H1 (cell line): ENCODE data around the gene KRT8. TPM values are rescaled to one million over a fixed set of nuclear protein-coding genes. Genes with fewer than 3 reads are reported as not detected.
A peak's percentile ranks its signal among the peaks of the same experiment; 100 is the strongest.

Experiments
- CTCF ChIA-PET: fragments of 300-600 bp; sonication (Branson Sonifier 250); formaldehyde crosslinking; loops from one replicate; lab custom pipeline; 2021; ENCODE audit not compliant: partially characterized antibody; lab: Charles Lee
- POLR2A ChIA-PET: fragments of 300-600 bp; sonication (Branson Sonifier 250); formaldehyde crosslinking; loops from one replicate; lab custom pipeline; 2021; ENCODE audit warnings: inconsistent platforms; ENCODE audit not compliant: partially characterized antibody; lab: Charles Lee
- DNase-seq, 2 experiments: peaks; one replicate each; pipeline versions ENCODE4 v3.0.0 to v3.0.0-alpha.2; 2010 to 2022; ENCODE audit warnings: low spot score in 2 of 2, low read depth in 1 of 2, mixed read lengths in 1 of 2
- FAIRE-seq: peaks from 2 replicates; lab custom pipeline; 2011; peaks lifted over from hg19 to GRCh38; lab: Jason Lieb, UNC
- H2AFZ ChIP-seq: 2 replicates; pipeline ENCODE4 v1.8.1; 2012; ENCODE audit warnings: low read length, inconsistent platforms
- H2AK5ac ChIP-seq: 2 replicates; pipeline ENCODE4 v1.6.1; 2013; ENCODE audit warnings: low read depth, low read length
- H2BK120ac ChIP-seq: replicated peaks from 2 replicates; pipeline ENCODE3; 2013; ENCODE audit warnings: low read depth, low read length, inconsistent platforms
- H2BK12ac ChIP-seq: 2 replicates; pipeline ENCODE4 v1.6.1; 2013; ENCODE audit warnings: low read depth, low read length
- H2BK15ac ChIP-seq: 2 replicates; pipeline ENCODE4 v1.6.1; 2013; ENCODE audit warnings: low read length
- H2BK20ac ChIP-seq: 2 replicates; pipeline ENCODE4 v1.6.1; 2013; ENCODE audit warnings: low read length
- H2BK5ac ChIP-seq: 2 replicates; pipeline ENCODE4 v1.6.1; 2013; ENCODE audit warnings: low read depth, low read length
- H3K14ac ChIP-seq: 2 replicates; pipeline ENCODE4 v1.6.1; 2013; ENCODE audit warnings: inconsistent platforms; ENCODE audit not compliant: insufficient read length
- H3K18ac ChIP-seq: 2 replicates; pipeline ENCODE4 v1.6.1; 2013; ENCODE audit warnings: low read length; ENCODE audit errors: extremely low read depth
- H3K23ac ChIP-seq: 2 replicates; pipeline ENCODE4 v1.6.1; 2013; ENCODE audit warnings: inconsistent platforms; ENCODE audit not compliant: insufficient read length
- H3K23me2 ChIP-seq: 2 replicates; pipeline ENCODE4 v1.6.1; 2013; ENCODE audit warnings: low read depth, low read length
- H3K27ac ChIP-seq: 2 replicates; pipeline ENCODE4 v1.6.1; 2011; ENCODE audit warnings: low read depth, low read length, inconsistent platforms
- H3K27me3 ChIP-seq, 4 experiments: replicated peaks in 1 of 4; 1 replicate in 1 of 4; 2 replicates in 3 of 4; pipeline versions ENCODE4 v1.6.1 to v1.8.1; 2011 to 2013; ENCODE audit warnings: low read length in 3 of 4, mild to moderate bottlenecking in 3 of 4, inconsistent platforms in 2 of 4, mixed read lengths in 2 of 4, moderate library complexity in 1 of 4; ENCODE audit not compliant: control insufficient read depth in 3 of 4, insufficient read depth in 3 of 4; ENCODE audit errors: extremely low read depth in 1 of 4
- H3K36me3 ChIP-seq, 4 experiments: 2 replicates each; pipeline versions ENCODE4 v1.6.1 to v1.8.1; 2011 to 2013; ENCODE audit warnings: mild to moderate bottlenecking in 4 of 4, low read length in 3 of 4, moderate library complexity in 2 of 4, control low read depth in 1 of 4, inconsistent platforms in 1 of 4; ENCODE audit not compliant: insufficient read depth in 4 of 4, control insufficient read depth in 2 of 4
- H3K4ac ChIP-seq: replicated peaks from 2 replicates; pipeline ENCODE3; 2013; ENCODE audit warnings: low read length, low read depth, mixed read lengths, inconsistent platforms; ENCODE audit not compliant: insufficient read length
- H3K4me1 ChIP-seq, 4 experiments: replicated peaks in 1 of 4; 1 replicate in 1 of 4; 2 replicates in 3 of 4; pipeline versions ENCODE4 v1.6.1 to v1.8.1; 2011 to 2013; ENCODE audit warnings: low read length in 3 of 4, inconsistent platforms in 2 of 4, mixed read lengths in 1 of 4; ENCODE audit not compliant: insufficient read depth in 4 of 4, control insufficient read depth in 3 of 4
- H3K4me2 ChIP-seq, 2 experiments: 2 replicates each; pipeline versions ENCODE4 v1.6.1 to v1.8.1; 2011 to 2013; ENCODE audit warnings: low read depth in 2 of 2, low read length in 2 of 2, control low read depth in 1 of 2, inconsistent platforms in 1 of 2, mild to moderate bottlenecking in 1 of 2; ENCODE audit not compliant: insufficient read depth in 1 of 2
- H3K4me3 ChIP-seq, 4 experiments: fragments of 200-600, 300-600 bp in 1 of 4; sonication (generic), shearing (Covaris generic), sonication (Bioruptor Twin) in 1 of 4; 2 replicates each; pipeline versions ENCODE4 v1.5.1 to v1.8.1; 2011 to 2016; ENCODE audit warnings: low read length in 4 of 4, low read depth in 3 of 4, control low read depth in 2 of 4, inconsistent platforms in 2 of 4, mild to moderate bottlenecking in 2 of 4, mixed read lengths in 1 of 4, moderate library complexity in 1 of 4; ENCODE audit not compliant: insufficient read depth in 2 of 4; ENCODE audit errors: extremely low read depth in 1 of 4
- H3K56ac ChIP-seq: replicated peaks from 2 replicates; pipeline ENCODE3; 2013; ENCODE audit warnings: low read depth, mild to moderate bottlenecking, mixed read lengths, low read length, inconsistent platforms; ENCODE audit not compliant: insufficient read length
- H3K79me1 ChIP-seq: 2 replicates; pipeline ENCODE4 v1.6.1; 2013; ENCODE audit warnings: low read depth, low read length, control low read depth
- H3K79me2 ChIP-seq, 2 experiments: 2 replicates each; pipeline versions ENCODE4 v1.6.1 to v1.8.1; 2012 to 2013; ENCODE audit warnings: low read length in 2 of 2, mild to moderate bottlenecking in 2 of 2, inconsistent platforms in 1 of 2; ENCODE audit not compliant: insufficient read depth in 2 of 2, control insufficient read depth in 1 of 2
- H3K9ac ChIP-seq, 4 experiments: replicated peaks in 1 of 4; 1 replicate in 1 of 4; 2 replicates in 3 of 4; pipeline versions ENCODE4 v1.6.1 to v1.8.1; 2011 to 2013; ENCODE audit warnings: low read depth in 3 of 4, low read length in 3 of 4, control low read depth in 2 of 4, mild to moderate bottlenecking in 2 of 4, moderate library complexity in 2 of 4, inconsistent platforms in 1 of 4; ENCODE audit errors: extremely low read depth in 1 of 4
- H3K9me3 ChIP-seq, 2 experiments: 2 replicates each; pipeline versions ENCODE4 v1.6.1 to v1.8.1; 2012 to 2013; ENCODE audit warnings: mild to moderate bottlenecking in 2 of 2, moderate library complexity in 2 of 2, control low read depth in 1 of 2, inconsistent platforms in 1 of 2, low read depth in 1 of 2, low read length in 1 of 2, mixed read lengths in 1 of 2; ENCODE audit not compliant: insufficient read depth in 2 of 2
- H4K20me1 ChIP-seq, 2 experiments: replicated peaks in 1 of 2; 2 replicates each; pipeline versions ENCODE3 to v1.8.1; 2011 to 2013; ENCODE audit warnings: inconsistent platforms in 2 of 2, low read length in 2 of 2, mild to moderate bottlenecking in 1 of 2; ENCODE audit not compliant: insufficient read depth in 2 of 2, control insufficient read depth in 1 of 2
- H4K5ac ChIP-seq: 2 replicates; pipeline ENCODE4 v1.6.1; 2013; ENCODE audit warnings: low read length, low read depth, mixed read lengths, inconsistent platforms; ENCODE audit not compliant: insufficient read length
- H4K8ac ChIP-seq: 2 replicates; pipeline ENCODE4 v1.8.0; 2013; ENCODE audit warnings: mild to moderate bottlenecking, moderate library complexity, low read length, inconsistent platforms; ENCODE audit not compliant: insufficient read depth; ENCODE audit errors: extremely low read depth
- H4K91ac ChIP-seq: replicated peaks from 2 replicates; pipeline ENCODE3; 2013; ENCODE audit warnings: low read length, mixed read lengths, inconsistent platforms; ENCODE audit not compliant: insufficient read length
- CEBPB ChIP-seq: IDR thresholded peaks from 2 replicates; pipeline ENCODE4 v1.6.1; 2012; ENCODE audit warnings: low read depth, low read length
- RBBP5 ChIP-seq: IDR thresholded peaks from 2 replicates; pipeline ENCODE4 v1.7.1; 2012; ENCODE audit warnings: low read depth, mild to moderate bottlenecking, inconsistent platforms, low read length, moderate library complexity, borderline replicate concordance
- SP1 ChIP-seq: IDR thresholded peaks from 2 replicates; pipeline ENCODE4 v1.6.1; 2011; ENCODE audit warnings: low read depth, low read length
- TCF12 ChIP-seq: IDR thresholded peaks from 2 replicates; pipeline ENCODE4 v1.6.1; 2011; ENCODE audit warnings: low read depth, mild to moderate bottlenecking, low read length
- TEAD4 ChIP-seq: IDR thresholded peaks from 2 replicates; pipeline ENCODE4 v1.6.1; 2012; ENCODE audit warnings: low read depth, low read length, inconsistent platforms, mixed read lengths
- YY1 ChIP-seq: IDR thresholded peaks from 2 replicates; pipeline ENCODE4 v1.6.1; 2011; ENCODE audit warnings: low read depth, mild to moderate bottlenecking, low read length
- WGBS, 2 experiments: shearing (Covaris generic) in 1 of 2; methylation state at CpG; one replicate each; pipeline versions ENCODE4 v1.1.6 to v1.1.7; 2013 to 2015; ENCODE audit warnings: low lambda C conversion rate in 2 of 2, mixed read lengths in 2 of 2, inconsistent platforms in 1 of 2, low coverage in 1 of 2, missing lambda C conversion rate in 1 of 2; ENCODE audit not compliant: insufficient replicate concordance in 2 of 2, insufficient coverage in 1 of 2, insufficient read length in 1 of 2; ENCODE audit errors: extremely low coverage in 1 of 2, missing lambda C conversion rate in 1 of 2; 5-methylcytosine and 5-hydroxymethylcytosine counted together
- polyA plus RNA-seq, 7 experiments: library from polyadenylated mRNA; depleted of rRNA in 3 of 7; stranded (reverse) in 5 of 7; unstranded in 2 of 7; fragments of >200 nt in 5 of 7; fragments of 200-250 nt in 2 of 7; gene quantifications; 1 replicate in 5 of 7; 2 replicates in 1 of 7; 4 replicates in 1 of 7; pipeline versions ENCODE4 v1.2.1 to v1.2.3, GENCODE V29; 2011 to 2013; ENCODE audit warnings: missing spikeins in 2 of 7, mixed read lengths in 2 of 7
- total RNA-seq: library from RNA; stranded (reverse); fragmentation: NEBNext Ultra II Directional; extraction: Animal tissue kit (Norgen Biotek cat#: 25700); gene quantifications from 2 replicates; pipeline ENCODE4 v1.2.1, GENCODE V29; 2021
- TF ChIP-seq, protein P1 (sequence below), 3 experiments: IDR thresholded peaks; 1 replicate in 2 of 3; 2 replicates in 1 of 3; pipeline versions ENCODE4 v1.5.1 to v1.6.1; 2011; ENCODE audit warnings: low read length in 3 of 3, mild to moderate bottlenecking in 3 of 3, inconsistent platforms in 2 of 3, low read depth in 1 of 3, moderate library complexity in 1 of 3; ENCODE audit not compliant: insufficient read depth in 1 of 3; ENCODE audit errors: control extremely low read depth in 1 of 3
- TF ChIP-seq, protein P2 (sequence below): IDR thresholded peaks from 2 replicates; pipeline ENCODE4 v1.6.1; 2012; ENCODE audit warnings: inconsistent platforms

KRT8 gene
- total and polyA plus RNA-seq, 2 of the 8 experiments (the other 6 are each of a cell fraction or from before 2014, with no cell fraction given): 280 to 290 TPM

DNA sequence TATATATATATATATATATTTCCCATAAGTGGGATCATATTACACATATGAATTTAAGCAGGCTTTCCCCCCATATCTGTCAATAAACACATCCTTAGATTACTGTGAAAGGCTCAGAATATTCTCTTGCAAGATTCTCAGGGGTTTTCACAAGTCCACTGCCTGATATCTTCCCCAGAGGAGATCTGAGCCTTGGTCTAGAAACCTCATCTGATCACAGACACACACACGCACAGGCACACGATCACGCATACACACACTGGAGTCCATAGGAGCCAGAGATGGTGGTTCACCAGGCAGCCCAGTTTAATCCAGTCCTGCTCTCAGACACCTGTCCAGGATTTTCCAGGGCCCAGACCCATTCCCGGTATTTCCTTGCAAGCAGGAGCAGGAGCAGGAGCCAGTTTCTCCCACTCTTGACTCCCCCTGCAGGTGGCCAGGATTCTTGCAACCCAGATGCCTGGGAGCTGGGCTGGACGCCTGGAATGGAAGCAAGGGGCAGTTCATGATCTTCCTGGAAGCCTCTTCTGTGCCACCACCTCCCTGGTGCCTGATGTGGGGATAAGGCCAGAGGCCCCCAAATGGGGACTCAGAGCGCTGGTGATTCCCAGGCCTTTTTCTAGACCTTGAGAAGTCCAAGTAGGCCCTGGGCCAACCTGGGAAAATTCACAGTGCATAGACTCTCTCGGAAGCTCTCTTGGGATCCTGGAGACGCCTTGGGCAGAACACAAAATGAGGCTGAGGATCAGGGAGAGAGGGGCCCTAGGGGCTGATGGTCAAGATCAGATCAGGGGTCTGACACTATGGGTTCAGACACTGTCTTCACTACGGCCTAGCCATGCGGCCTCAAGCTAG is 39.6 kb downstream of the KRT8 start:
- 45% methylated on average over 10 of the region's 10 CpGs; no CpG with 5 or more reads in 1 of the 2 experiments for WGBS, 2 experiments
- Histone ChIP-seq H3K56ac (no peak overlapping the region), H3K36me3 (no peaks in the 10 kb centered on the region), H3K14ac (no peak overlapping the region), H4K91ac (no peak overlapping the region), H3K23me2 (no peaks in the 10 kb centered on the region), H2BK12ac (no peak overlapping the region), H3K4me3 (no peak overlapping the region), H3K9me3 (no peaks in the 10 kb centered on the region), H3K27ac (no peak overlapping the region), H3K9ac (no peak overlapping the region), H3K27me3 (no peaks in the 10 kb centered on the region; a peak in 1 of 7 replicates), H2BK120ac (no peak overlapping the region), H3K79me2 (no peaks in the 10 kb centered on the region), H3K23ac (no peak overlapping the region), H3K18ac (no peak overlapping the region; the same call in 1 of the 2 replicates), H2AK5ac (no peak overlapping the region), H4K8ac (no peak overlapping the region), H2AFZ (0 out of 2 replicates have a peak overlapping the region, but pooled peaks have one; percentile 73), H4K20me1 (peaks cover 0 to 1% of the 10 kb centered on the region in 2 experiments), H2BK15ac (0 out of 2 replicates have a peak overlapping the region, but pooled peaks have one; percentile 65), H3K79me1 (no peaks in the 10 kb centered on the region), H2BK5ac (no peak overlapping the region), H2BK20ac (no peak overlapping the region), H3K4me2 (no peak overlapping the region), H3K4ac (no peak overlapping the region), H4K5ac (no peak overlapping the region), H3K4me1 (no peaks in the 10 kb centered on the region; a peak in 1 of 7 replicates)
- ChIA-PET CTCF (interaction anchor here (0.6 to 22.2 kb wide), 78 partner anchors 8 to 839 kb away, joined by 3 to 502 read pairs (median 4); partner anchors contain the start of genes KRT3, KRT6C, KRT72 and KRT74), POLR2A (interaction anchor here (0.7 to 1.2 kb wide), 3 partner anchors 32 to 141 kb away, joined by 3 to 4 read pairs (median 3); partner anchors contain the start of gene EIF4B)
- FAIRE-seq (peak; percentile 65), DNase-seq (peak in 1 of 2 experiments; percentile 95)
- TF ChIP-seq SP1: peak; percentile 82
- TF ChIP-seq RBBP5: no peak
- 0 out of 2 replicates have a peak, but pooled peaks have one; percentile 52 for TF ChIP-seq TCF12
- TF ChIP-seq, protein P1, sequence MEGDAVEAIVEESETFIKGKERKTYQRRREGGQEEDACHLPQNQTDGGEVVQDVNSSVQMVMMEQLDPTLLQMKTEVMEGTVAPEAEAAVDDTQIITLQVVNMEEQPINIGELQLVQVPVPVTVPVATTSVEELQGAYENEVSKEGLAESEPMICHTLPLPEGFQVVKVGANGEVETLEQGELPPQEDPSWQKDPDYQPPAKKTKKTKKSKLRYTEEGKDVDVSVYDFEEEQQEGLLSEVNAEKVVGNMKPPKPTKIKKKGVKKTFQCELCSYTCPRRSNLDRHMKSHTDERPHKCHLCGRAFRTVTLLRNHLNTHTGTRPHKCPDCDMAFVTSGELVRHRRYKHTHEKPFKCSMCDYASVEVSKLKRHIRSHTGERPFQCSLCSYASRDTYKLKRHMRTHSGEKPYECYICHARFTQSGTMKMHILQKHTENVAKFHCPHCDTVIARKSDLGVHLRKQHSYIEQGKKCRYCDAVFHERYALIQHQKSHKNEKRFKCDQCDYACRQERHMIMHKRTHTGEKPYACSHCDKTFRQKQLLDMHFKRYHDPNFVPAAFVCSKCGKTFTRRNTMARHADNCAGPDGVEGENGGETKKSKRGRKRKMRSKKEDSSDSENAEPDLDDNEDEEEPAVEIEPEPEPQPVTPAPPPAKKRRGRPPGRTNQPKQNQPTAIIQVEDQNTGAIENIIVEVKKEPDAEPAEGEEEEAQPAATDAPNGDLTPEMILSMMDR (IDR thresholded peaks at IDR 0.05; ENCODE audit: control extremely low read depth in 1 of 3, insufficient read depth in 1 of 3, low read depth in 1 of 3, low read length in 3 of 3): peak; percentile 84 to 95 (median 94)
- 0 out of 2 replicates have a peak, but pooled peaks have one; percentile 6 for TF ChIP-seq YY1
- TF ChIP-seq, protein P2, sequence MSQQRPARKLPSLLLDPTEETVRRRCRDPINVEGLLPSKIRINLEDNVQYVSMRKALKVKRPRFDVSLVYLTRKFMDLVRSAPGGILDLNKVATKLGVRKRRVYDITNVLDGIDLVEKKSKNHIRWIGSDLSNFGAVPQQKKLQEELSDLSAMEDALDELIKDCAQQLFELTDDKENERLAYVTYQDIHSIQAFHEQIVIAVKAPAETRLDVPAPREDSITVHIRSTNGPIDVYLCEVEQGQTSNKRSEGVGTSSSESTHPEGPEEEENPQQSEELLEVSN: peak; percentile 27; the same call in 1 of the 2 replicates
- TF ChIP-seq TEAD4: peak; percentile 46; the same call in 1 of the 2 replicates
- 0 out of 2 replicates have a peak, but pooled peaks have one; percentile 13 for TF ChIP-seq CEBPB
